ENCODE results near the gene TMEM100. TPM values are rescaled to one million over a fixed set of nuclear protein-coding genes. Genes with fewer than 3 reads are reported as not detected.
A peak's percentile ranks its signal among the peaks of the same experiment; 100 is the strongest.

TMEM100 gene
- total RNA-seq, 1 experiment from 2014 or later: 1.7 TPM

DNA sequence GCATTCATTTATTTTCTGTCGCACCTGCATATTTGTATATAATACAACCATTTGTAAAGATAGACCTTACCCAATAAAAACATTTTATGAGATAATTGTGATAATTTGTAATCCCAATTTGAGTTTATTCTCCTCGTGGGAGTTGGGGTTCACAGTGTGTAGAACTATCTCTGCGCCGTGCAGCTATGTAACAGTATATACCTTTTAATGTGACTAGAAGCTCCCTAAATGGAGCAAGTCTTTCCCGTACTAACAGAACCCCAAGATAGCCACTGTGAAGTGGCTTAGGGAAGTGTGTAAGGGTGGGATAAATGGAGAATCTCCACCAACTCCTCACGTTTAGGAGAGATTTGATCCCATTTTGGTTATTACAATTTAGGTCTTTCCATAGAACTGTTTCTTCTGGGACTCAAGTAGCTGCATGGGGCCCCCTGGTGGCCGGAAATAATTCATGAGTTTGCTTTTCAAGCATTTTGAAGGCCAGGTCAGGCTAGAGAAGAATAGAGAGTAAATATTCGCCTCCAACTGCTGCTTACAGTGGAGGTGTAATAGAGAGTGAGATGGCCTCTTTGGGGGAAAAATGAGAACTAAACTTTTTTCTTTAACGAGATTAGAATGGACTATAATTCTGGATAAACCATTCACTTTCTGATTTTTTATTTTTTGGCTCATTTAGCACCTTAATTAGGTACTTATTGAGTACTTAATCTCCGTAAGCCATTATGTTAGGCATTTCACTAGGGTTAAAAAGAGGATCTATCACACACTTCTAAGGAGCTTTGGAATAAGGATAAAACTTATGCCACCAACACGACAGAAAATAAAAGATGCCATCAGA lies 4.5 kb downstream of the TMEM100 start:
- DNase-seq (ENCODE audit: low read depth): peak; percentile 60

- no peak for DNase-seq (ENCODE audit: low read depth)
Measured at GRCh38 chr17:55717432-55717831, 5.2 kb downstream of the TMEM100 start.

GRCh38 chr17:55710829-55711496 lies 11.7 kb downstream of the TMEM100 start:
- DNase-seq (ENCODE audit: low read depth): no peak

DNA sequence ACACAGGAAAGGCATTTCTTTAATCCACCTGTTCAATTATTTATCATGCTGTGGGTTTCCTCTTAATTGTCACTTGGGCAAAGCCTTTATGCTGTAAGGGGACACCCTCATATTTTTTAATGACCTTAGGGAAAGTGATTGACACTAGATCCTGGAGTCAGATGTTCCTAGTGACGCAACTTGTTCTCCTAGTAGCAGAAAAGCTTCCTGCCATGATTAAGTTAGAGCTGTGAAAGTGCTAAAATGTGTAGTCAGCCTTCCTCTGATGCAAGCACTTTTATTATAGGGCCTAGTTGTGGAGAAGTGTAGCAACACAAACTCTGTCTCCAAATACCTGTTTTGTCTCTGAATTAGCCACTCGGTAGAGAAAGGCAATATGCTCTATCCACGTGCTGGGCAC lies 12.3 kb downstream of the TMEM100 start:
- DNase-seq (ENCODE audit: low read depth): no peak

GRCh38 chr17:55709984-55710383 lies 12.7 kb downstream of the TMEM100 start:
- DNase-seq (ENCODE audit: low read depth): no peak

DNA sequence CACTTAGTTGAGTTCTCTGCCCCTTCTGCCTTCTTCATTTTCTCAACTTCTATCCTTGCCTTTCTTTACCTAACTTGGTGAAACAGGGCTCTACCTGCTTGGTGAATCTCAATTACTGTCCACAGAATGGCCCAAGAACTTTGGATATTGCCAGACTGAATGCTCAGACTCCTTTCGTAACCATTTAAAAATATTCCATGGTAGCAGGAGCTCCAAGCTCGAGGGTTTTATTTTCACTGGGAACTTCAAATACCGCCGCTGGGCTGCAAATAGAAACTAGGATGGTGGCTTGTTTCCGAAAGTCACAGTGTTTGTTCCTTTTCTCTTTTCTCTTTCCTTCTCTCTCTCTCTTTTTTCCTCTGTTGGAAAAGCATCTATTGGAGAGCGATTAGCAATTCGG lies 13.2 kb downstream of the TMEM100 start:
- no peak for DNase-seq (ENCODE audit: low read depth)

GRCh38 chr17:55708175-55708974 lies 14.3 kb downstream of the TMEM100 start:
- DNase-seq (ENCODE audit: low read depth): peak; percentile 35

GRCh38 chr17:55706808-55707773 lies 15.6 kb downstream of the TMEM100 start:
- no peak for DNase-seq (ENCODE audit: low read depth)

GRCh38 chr17:55705847-55706246 lies 16.8 kb downstream of the TMEM100 start:
- no peak for DNase-seq (ENCODE audit: low read depth)

GRCh38 chr17:55704401-55704800 lies 18.3 kb downstream of the TMEM100 start:
- DNase-seq (ENCODE audit: low read depth): no peak

DNA sequence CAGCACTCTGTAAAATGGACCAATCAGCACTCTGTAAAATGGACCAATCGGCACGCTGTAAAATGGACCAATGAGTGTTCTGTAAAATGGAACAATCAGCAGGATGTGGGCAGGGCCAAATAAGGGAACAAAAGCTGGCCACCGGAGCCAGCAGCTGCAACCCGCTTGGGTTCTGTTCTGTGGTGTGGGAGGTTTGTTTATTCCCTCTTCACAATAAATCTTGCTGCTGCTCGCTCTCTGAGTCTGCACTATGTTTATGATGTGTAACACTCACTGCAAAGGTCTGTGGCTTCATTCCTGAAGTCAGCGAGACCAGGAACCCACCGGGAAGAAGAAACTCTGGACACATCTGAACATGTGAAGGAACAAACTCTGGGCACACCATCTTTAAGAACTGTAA lies 20.5 kb downstream of the TMEM100 start:
- no peak for DNase-seq (ENCODE audit: low read depth)

DNA sequence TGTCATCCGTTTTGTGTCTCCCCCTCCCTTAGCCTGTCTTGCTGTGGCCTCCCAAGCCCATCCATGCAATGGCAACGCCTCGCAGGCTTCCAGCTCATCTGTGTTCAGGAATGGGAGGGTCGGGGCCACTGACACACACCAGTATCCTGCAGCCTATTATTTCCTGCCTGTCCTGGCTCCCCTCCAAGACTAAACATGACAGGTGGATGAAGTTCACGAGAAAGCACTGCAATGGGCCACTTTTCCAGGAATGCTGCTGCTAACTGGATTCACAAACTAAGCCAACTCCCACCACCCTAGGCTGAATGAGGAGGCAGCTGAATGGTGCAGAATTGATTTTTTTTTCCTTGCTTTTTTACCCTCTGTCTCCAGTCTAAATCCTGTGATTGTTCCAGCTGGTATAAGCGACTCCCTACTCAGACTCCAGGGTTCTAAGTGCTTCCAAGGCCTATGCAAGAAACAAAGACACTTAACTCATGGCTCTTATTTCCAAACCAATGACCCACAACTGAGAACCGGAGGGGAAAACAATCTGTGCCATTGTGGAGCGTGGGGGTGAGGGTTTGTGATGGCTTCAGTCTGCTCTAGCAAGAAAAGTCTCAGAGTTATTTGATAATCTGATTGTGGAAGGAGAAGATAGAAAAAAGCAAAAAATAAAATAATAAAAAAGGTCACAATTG lies 23.3 kb downstream of the TMEM100 start:
- no peak for DNase-seq (ENCODE audit: low read depth)

DNA sequence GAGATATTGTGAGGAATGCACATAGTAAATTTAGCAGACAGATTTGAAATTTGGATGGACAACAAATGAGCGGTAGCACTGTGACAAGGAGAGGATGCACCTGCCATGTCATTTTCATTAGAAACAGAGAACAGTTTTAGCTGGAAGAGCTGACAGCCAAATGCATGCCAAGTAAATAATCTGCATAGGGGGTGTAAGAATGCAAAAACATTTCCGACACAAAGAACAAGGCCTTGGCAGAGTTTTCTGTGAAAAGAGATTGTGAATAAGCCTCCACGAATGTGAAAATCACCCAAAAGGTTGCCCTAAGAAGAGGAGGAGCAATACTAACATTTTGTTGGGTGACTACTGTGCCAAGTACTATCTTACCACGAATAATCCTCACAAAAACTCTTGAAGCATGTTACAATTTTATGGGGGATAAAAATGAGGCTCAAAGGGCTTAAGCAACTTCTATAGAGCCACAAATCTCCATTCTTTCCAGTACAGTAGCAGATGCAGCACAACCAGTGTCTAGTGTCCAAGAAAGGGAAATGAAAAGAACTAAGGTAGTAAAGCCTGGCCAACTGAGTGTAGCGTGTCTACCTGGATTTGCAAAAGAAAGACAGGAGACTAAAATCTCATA lies 28.3 kb downstream of the TMEM100 start:
- no peak for DNase-seq (ENCODE audit: low read depth)

DNA sequence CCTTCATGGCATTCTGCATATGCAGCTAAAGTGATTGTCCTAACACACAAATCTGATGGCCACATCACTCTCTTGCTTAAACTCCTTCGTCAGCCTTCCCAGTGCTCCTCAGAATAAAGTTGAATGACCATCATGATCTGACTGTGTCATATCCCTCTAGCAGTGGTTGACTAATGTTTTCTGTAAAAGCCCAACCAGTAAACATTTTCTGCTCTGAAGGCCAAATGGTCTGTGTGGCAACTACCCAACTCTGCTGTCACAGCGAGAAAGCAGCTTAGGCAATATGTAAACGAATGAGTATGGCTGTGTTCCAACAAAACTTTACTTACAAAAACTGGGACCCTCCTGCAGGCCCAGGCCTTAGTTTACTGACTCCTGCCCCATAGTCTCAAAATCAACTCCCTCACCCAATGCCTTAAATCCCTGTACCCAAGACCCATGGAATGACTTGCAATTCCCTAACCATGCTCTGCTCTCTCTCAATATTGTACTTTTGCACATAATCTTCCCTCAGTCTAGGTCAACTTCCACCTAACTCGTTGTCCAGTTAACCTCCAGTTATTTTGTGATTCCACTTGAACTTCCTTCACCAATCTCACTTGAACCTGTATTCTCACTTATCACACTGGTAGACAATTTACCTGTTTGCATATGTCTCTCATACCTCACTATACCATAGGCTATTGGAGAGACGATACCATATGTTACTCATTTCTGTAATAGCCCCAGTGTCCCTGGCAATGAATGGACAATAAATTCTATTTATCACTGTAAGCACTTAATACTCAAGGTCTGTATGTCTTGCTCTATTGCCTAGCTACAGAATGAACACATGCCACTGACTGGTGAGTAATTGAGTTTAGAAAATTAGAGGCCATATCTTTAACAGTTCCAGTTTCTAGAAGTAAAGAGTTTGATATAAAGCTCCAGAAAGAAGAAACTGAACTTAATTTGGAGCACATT lies 29.1 kb downstream of the TMEM100 start:
- DNase-seq (ENCODE audit: low read depth): no peak

DNA sequence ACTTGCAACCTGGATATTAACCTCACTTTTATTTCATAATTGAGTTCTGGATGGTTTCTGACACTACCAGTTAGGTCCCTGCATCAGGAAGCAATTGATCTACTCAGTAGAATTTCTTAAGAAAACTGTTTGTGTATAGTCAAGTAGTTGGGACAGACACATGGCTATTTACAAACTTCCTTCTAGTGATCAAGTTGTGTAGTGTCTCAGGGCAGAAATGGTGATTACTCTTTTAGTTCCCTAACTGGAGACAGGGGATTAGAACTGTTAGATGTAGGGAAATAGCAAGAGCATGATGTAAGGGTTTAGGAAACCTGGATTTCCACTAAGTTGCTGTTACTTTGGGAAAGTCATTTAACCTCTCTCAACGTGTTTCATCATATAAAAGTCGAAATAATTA lies 30.4 kb downstream of the TMEM100 start:
- DNase-seq (ENCODE audit: low read depth): no peak

- no peak for DNase-seq (ENCODE audit: low read depth)
Measured at GRCh38 chr17:55691666-55692065, 31.0 kb downstream of the TMEM100 start.

GRCh38 chr17:55690105-55690508 lies 32.6 kb downstream of the TMEM100 start:
- DNase-seq (ENCODE audit: low read depth): no peak

GRCh38 chr17:55689672-55690071 lies 33.0 kb downstream of the TMEM100 start:
- no peak for DNase-seq (ENCODE audit: low read depth)

- DNase-seq (ENCODE audit: low read depth): no peak
Measured at GRCh38 chr17:55688057-55688456, 34.6 kb downstream of the TMEM100 start.
